Epithelial cell of umbilical artery (primary cell): ENCODE measurements around the gene TMEM9B. TPM values are rescaled to one million over a fixed set of nuclear protein-coding genes. Genes with fewer than 3 reads are reported as not detected.

ENCODE experiments used
- total RNA-seq: library from RNA; depleted of rRNA; stranded (reverse); fragments of >200 nt; gene quantifications from 2 replicates; pipeline ENCODE4 v1.2.3, GENCODE V29; 2014

The TMEM9B gene
- total RNA-seq: 29.9 and 42.2 TPM in 2 replicates

DNA sequence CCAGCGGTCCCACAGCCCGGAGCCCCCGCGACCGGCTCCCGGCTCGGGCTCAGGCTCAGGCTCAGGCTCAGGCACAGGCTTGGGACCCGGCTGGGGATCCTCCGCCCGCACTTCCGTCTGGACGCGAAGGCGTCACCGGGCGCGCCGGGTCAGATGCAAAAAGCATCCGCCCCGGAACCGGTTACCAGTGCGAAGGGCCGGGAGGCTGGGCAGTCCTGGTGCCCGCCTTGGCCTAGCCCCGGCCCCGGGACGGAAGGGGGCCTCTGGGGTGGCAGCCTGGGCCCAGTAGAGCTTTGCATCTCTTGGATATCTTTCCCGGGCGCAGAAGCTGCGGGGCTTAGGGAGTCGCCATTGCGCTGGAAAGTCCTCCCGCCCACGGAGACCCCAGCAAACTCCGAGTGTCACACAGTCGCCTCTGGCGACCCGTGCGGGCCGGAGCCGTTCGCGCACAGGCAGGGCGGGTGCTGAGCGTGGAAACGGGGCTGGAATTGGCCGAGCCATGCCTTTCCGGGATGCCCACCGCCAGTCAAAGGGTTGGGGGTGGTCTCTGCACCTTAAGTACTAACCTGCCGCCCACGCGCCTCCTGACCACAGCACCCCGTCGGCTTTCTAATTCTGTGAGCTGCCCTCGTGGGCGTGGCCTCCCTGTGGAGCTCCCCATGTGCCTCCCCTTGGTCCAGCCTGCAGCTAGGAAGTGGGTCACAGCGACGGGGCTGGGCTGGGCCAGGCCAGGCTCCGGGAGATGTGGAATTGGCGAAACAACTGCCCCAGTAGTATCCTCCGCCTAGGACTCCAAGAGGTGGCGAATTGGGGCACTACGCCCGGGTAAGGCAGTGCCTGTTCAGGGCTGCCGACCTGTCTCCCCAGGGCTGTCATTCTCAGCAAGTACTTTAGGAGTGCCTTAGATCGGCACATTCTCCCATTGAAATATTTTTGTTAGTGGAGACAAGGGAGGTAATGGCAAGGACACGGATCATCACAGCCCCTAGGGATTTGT lies at the start of gene TMEM9B:
TSS of gene TMEM9B (minus strand) at position 119 of the 997 bp plus-strand sequence. CDS start 129 bp downstream, outside the sequence.

DNA sequence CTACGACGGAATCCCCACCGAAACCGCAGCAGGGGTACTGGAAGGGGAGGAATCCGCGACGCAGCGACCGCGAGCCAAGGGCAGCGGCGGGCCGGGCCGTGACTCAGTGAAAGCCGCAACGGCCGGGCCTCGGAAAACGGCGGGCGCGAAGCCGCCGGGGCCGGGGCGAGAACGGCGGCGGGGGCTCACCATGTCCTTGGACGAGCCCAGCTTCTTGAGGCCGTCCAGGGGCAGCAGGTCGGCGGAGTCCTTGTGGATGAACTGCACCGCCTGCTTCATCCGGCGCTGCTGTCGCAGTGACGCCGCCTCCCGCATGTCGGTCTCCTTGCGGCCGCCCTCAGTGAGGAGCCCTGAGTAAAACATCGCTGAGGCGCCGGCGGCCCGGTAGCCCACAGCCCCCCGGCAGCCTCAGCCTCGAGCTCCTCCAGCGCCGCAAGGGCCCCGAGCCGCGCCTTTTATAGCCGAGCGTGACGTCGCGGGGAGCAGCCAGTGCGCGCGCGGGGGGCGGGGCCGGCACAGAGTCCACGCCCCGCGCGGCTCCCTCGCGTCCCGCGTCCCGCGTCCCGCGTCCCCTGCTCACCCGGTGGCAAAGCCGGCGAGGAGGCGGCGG lies 39.4 kb upstream of the TMEM9B start, which contains the start of gene NRIP3:
TSS of gene NRIP3 (minus strand) at position 429 of the 610 bp plus-strand sequence. CDS start at position 363, 66 bp downstream.

DNA sequence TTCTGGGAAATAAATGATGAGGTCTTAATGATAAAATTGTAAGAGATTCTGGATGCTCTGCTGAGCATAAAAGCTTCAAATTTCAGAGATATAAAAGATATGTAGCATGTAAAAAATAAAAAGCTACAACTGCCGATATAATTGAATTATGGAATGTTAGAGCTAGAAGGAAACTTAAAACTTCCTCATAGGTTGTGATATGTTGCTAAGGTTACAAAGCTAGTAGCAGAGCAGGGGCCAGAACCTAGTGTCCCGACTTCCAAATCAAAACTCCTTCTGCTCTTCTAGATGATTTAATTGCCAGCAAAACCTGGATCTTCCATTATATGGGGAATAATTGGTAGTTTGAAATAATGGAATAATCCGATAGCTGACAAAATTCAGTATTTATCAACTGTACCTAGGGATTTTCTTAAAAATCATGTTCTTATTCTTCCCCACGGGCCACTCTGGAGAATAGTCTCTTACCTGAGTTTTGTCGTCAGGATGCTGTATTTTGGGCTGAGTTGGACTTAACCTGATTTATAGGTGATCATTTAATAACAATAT lies 21.6 kb downstream of the TMEM9B start, which contains the start of gene ASCL3:
TSS of gene ASCL3 (minus strand) at position 499 of the 549 bp plus-strand sequence. CDS start 4,855 bp downstream, outside the sequence.

DNA sequence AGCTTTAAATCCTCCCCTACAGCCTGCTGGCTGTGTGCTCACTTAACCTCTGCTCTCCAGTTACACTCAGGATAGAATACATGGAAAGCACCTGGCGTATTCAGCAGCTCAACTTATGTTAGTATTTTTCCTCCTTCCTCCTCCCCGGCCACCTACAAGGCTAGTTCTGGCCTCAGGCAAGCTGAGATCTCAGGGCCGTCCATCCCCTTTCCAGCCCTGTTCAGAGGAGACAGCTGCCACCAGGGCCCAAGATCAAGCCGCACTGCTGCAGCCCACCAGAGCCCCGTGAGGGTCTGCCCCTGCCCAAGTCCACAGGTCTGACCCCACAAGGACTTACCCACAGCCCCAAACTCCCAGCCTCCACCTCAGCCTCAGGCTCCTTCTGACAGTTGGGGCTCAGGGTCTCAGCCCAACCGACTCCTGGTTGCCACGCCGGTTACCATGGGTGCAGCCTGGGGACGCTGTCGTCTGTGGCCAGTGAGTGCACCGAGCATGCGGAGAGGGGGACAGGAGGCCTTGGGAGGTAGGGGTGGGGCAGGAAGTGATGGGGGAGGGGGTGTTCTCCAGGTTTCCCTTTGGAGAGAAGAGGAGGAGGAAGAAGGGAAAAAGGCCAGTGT lies 31.6 kb downstream of the TMEM9B start, which contains the start of gene C11orf16:
TSS of gene C11orf16 (minus strand) at position 384 of the 617 bp plus-strand sequence. CDS start 639 bp downstream, outside the sequence.

GRCh38 chr11:8911029-8911823 lies 53.0 kb downstream of the TMEM9B start, which contains the start of gene AKIP1:
TSS of gene AKIP1 (plus strand) at chr11:8911189. CDS start at chr11:8911450, 261 bp downstream.

Other genes with a start within 250 kb of the TMEM9B start
- 30.9 and 35.4 TPM in 2 replicates for gene AKIP1, start 53.3 kb downstream of the TMEM9B start, total RNA-seq
- gene C11orf16, start 31.5 kb downstream of the TMEM9B start, total RNA-seq: not detected in 2 replicates
- gene ASCL3, start 21.4 kb downstream of the TMEM9B start, total RNA-seq: not detected in 2 replicates
- gene NRIP3, start 39.6 kb upstream of the TMEM9B start, total RNA-seq: 7.0 and 24.0 TPM in 2 replicates
- 0.15 and 0.32 TPM in 2 replicates for gene SCUBE2, start 127.2 kb upstream of the TMEM9B start, total RNA-seq